H9 (cell line): ENCODE data around the gene TMEM119. TPM values are rescaled to one million over a fixed set of nuclear protein-coding genes. Genes with fewer than 3 reads are reported as not detected.
A peak's percentile ranks its signal among the peaks of the same experiment; 100 is the strongest.

ENCODE experiments used
- DNase-seq: peaks from one replicate; pipeline ENCODE4 v3.0.0-alpha.2; 2017
- H2AFZ ChIP-seq: one replicate; pipeline ENCODE4 v1.6.1; 2013; ENCODE audit warnings: mild to moderate bottlenecking, low read length, control low read depth, moderate library complexity
- H2AK5ac ChIP-seq: 2 replicates; pipeline ENCODE4 v1.6.1; 2013; ENCODE audit warnings: low read length, control low read depth, mixed read lengths; ENCODE audit not compliant: insufficient read length
- H2BK120ac ChIP-seq: one replicate; pipeline ENCODE4 v1.6.1; 2013; ENCODE audit warnings: low read depth, mild to moderate bottlenecking, low read length, control low read depth, inconsistent platforms; ENCODE audit not compliant: poor library complexity, severe bottlenecking
- H2BK12ac ChIP-seq: 2 replicates; pipeline ENCODE4 v1.6.1; 2013; ENCODE audit warnings: low read length, control low read depth, mixed read lengths, low read depth; ENCODE audit not compliant: insufficient read length
- H2BK15ac ChIP-seq: 2 replicates; pipeline ENCODE4 v1.6.1; 2013; ENCODE audit warnings: low read depth, low read length, control low read depth
- H2BK20ac ChIP-seq: one replicate; pipeline ENCODE4 v1.6.1; 2013; ENCODE audit warnings: low read depth, mild to moderate bottlenecking, low read length, control low read depth, inconsistent platforms; ENCODE audit not compliant: poor library complexity, severe bottlenecking
- H2BK5ac ChIP-seq: 2 replicates; pipeline ENCODE4 v1.6.1; 2013; ENCODE audit warnings: low read length, control low read depth, mixed read lengths; ENCODE audit not compliant: insufficient read length
- H3K14ac ChIP-seq: 2 replicates; pipeline ENCODE4 v1.6.1; 2013; ENCODE audit warnings: low read length, control low read depth; ENCODE audit not compliant: insufficient read depth
- H3K18ac ChIP-seq: 2 replicates; pipeline ENCODE4 v1.6.1; 2013; ENCODE audit warnings: low read depth, mild to moderate bottlenecking, mixed read lengths, low read length, control low read depth; ENCODE audit not compliant: insufficient read length
- H3K23ac ChIP-seq: 2 replicates; pipeline ENCODE4 v1.6.1; 2013; ENCODE audit warnings: low read length, control low read depth, mixed read lengths, low read depth; ENCODE audit not compliant: insufficient read length
- H3K23me2 ChIP-seq: 2 replicates; pipeline ENCODE4 v1.6.1; 2013; ENCODE audit warnings: low read depth, mild to moderate bottlenecking, mixed read lengths, low read length, control low read depth; ENCODE audit not compliant: insufficient read length, poor library complexity, severe bottlenecking
- H3K27ac ChIP-seq: 2 replicates; pipeline ENCODE4 v1.5.1; 2013; ENCODE audit warnings: low read length, control low read depth, mixed read lengths, low read depth; ENCODE audit not compliant: insufficient read length
- H3K27me3 ChIP-seq: 2 replicates; pipeline ENCODE4 v1.6.1; 2013; ENCODE audit warnings: low read length, control low read depth, inconsistent platforms; ENCODE audit not compliant: insufficient read depth
- H3K4ac ChIP-seq: 2 replicates; pipeline ENCODE4 v1.6.1; 2013; ENCODE audit warnings: low read depth, mild to moderate bottlenecking, control low read depth, inconsistent platforms, low read length, moderate library complexity
- H3K4me1 ChIP-seq: 2 replicates; pipeline ENCODE4 v1.6.1; 2013; ENCODE audit warnings: low read length, control low read depth, inconsistent platforms; ENCODE audit not compliant: insufficient read depth
- H3K4me2 ChIP-seq: 2 replicates; pipeline ENCODE4 v1.6.1; 2013; ENCODE audit warnings: low read length, control low read depth, mixed read lengths; ENCODE audit not compliant: insufficient read length, insufficient read depth
- H3K56ac ChIP-seq: 2 replicates; pipeline ENCODE4 v1.6.1; 2013; ENCODE audit warnings: low read depth, mild to moderate bottlenecking, mixed read lengths, low read length, control low read depth; ENCODE audit not compliant: insufficient read length
- H3K79me1 ChIP-seq: 2 replicates; pipeline ENCODE4 v1.6.1; 2013; ENCODE audit warnings: low read depth, mild to moderate bottlenecking, moderate library complexity, low read length, control low read depth, inconsistent platforms; ENCODE audit not compliant: insufficient read depth, poor library complexity, severe bottlenecking
- H3K79me2 ChIP-seq: 2 replicates; pipeline ENCODE4 v1.6.1; 2013; ENCODE audit warnings: low read length, control low read depth, inconsistent platforms; ENCODE audit not compliant: insufficient read depth
- H3K9ac ChIP-seq: 2 replicates; pipeline ENCODE4 v1.6.1; 2013; ENCODE audit warnings: low read length, control low read depth, mixed read lengths; ENCODE audit not compliant: insufficient read length; ENCODE audit errors: extremely low read depth
- H3K9me3 ChIP-seq: one replicate; pipeline ENCODE4 v1.6.1; 2013; ENCODE audit warnings: low read depth, low read length, inconsistent platforms; ENCODE audit not compliant: control insufficient read depth
- H3T11ph ChIP-seq: one replicate; pipeline ENCODE4 v1.6.1; 2013; ENCODE audit warnings: mild to moderate bottlenecking, low read length, control low read depth, inconsistent platforms
- H4K20me1 ChIP-seq: one replicate; pipeline ENCODE4 v1.6.1; 2013; ENCODE audit not compliant: control insufficient read depth, insufficient read length, insufficient read depth
- H4K5ac ChIP-seq: 2 replicates; pipeline ENCODE4 v1.6.1; 2013; ENCODE audit warnings: low read depth, mild to moderate bottlenecking, mixed read lengths, low read length, control low read depth; ENCODE audit not compliant: insufficient read length
- H4K8ac ChIP-seq: replicated peaks from 2 replicates; pipeline ENCODE4 v1.6.1; 2013; ENCODE audit warnings: low read length, control low read depth, mixed read lengths, low read depth; ENCODE audit not compliant: insufficient read length
- H4K91ac ChIP-seq: 2 replicates; pipeline ENCODE4 v1.6.1; 2013; ENCODE audit warnings: low read depth, mild to moderate bottlenecking, moderate library complexity, mixed read lengths, low read length, control low read depth; ENCODE audit not compliant: insufficient read length
- H3K27ac Mint-ChIP-seq, 3 experiments: 2 replicates in 2 of 3; 3 replicates in 1 of 3; pipeline ENCODE4 v1.8.0; 2020 to 2021; ENCODE audit warnings: mixed read lengths in 3 of 3, mild to moderate bottlenecking in 1 of 3, moderate library complexity in 1 of 3
- H3K27me3 Mint-ChIP-seq: 2 replicates; pipeline ENCODE4 v1.8.0; 2021; ENCODE audit warnings: low read depth, mild to moderate bottlenecking, moderate library complexity, mixed read lengths
- H3K36me3 Mint-ChIP-seq, 3 experiments: 2 replicates in 2 of 3; 3 replicates in 1 of 3; pipeline ENCODE4 v1.8.0; 2020 to 2021; ENCODE audit warnings: low read depth in 3 of 3, mixed read lengths in 3 of 3; ENCODE audit not compliant: insufficient read depth in 1 of 3
- H3K4me1 Mint-ChIP-seq, 2 experiments: 2 replicates each; pipeline ENCODE4 v1.8.0; 2020; ENCODE audit warnings: mixed read lengths in 2 of 2
- H3K4me3 Mint-ChIP-seq, 2 experiments: 2 replicates in 1 of 2; 3 replicates in 1 of 2; pipeline ENCODE4 v1.8.0; 2020 to 2021; ENCODE audit warnings: mild to moderate bottlenecking in 2 of 2, mixed read lengths in 2 of 2, moderate library complexity in 1 of 2
- H3K9me3 Mint-ChIP-seq, 2 experiments: 2 replicates in 1 of 2; 3 replicates in 1 of 2; pipeline ENCODE4 v1.8.0; 2020; ENCODE audit warnings: mild to moderate bottlenecking in 2 of 2, mixed read lengths in 2 of 2, moderate library complexity in 1 of 2
- WGBS: extraction: QIAGEN DNeasy Blood & Tissue Kit; methylation state at CpG from one replicate; pipeline ENCODE4 v1.1.7; 2013; ENCODE audit warnings: missing lambda C conversion rate, low lambda C conversion rate, mixed read lengths; ENCODE audit not compliant: insufficient read length; ENCODE audit errors: extremely low coverage; 5-methylcytosine and 5-hydroxymethylcytosine counted together
- total RNA-seq: library from RNA; stranded (reverse); gene quantifications from 2 replicates; pipeline ENCODE4 v1.2.1, GENCODE V29; 2021
- TF ChIP-seq, protein P1 (sequence below): fragments of 200-600 bp; sonication (generic); conservative IDR thresholded peaks from 3 replicates; pipeline ENCODE4 v1.8.0; 2021; ENCODE audit warnings: antibody characterized with exemption, mild to moderate bottlenecking

The TMEM119 gene
- total RNA-seq, 1 experiment from 2014 or later: not detected

DNA sequence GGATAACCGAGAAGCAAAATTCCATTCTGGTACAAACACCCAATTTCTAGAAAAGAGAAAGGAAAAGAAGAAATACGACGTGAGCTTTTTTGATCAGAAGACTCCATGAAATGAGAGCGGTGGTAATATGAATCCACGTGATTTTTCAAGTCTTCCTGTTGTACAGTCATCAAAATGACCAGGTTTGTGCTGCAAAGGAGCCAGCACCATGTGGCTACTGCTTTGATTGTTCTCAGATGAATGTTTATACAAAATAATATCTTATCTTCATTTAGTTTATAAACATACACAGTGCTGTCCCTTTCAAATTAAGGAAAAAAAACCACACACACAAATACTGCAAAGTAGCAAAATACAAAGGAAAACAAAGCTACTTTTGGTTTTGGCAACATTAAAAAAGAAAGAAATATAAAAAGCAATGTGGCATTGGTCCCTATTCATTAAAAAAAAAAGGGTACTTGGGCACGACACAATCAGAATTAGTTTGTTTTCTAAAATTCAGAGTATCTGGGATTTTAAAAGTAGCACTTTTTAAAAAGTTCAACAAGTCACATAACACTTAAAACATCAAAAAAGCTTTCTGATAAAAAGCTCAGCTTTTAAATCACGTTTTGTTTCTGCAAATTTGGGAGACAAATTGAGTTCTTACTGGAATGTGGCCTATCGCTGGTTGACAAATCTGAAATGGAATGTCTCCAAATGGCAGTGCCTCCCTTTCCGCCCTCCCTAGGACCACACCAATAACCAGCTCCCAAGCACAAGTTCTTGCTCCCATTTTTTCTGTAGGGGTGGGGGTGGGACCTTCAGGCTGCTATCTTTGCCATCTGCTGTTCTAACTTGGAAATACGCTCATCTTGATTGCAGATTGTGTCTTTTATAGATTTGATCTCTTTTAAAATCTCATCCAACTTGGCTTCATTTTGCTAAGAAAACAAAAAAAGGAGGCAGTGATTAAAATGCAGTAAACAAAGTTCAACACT, 49.0 kb upstream of the TMEM119 start:
- Histone ChIP-seq H4K91ac (no peak overlapping the region), H3K9ac (no peak overlapping the region), H2BK12ac (no peak overlapping the region), H3T11ph (no peak overlapping the region), H3K23me2 (no peaks in the 10 kb centered on the region), H2AFZ (no peak overlapping the region), H3K4me1 (no peaks in the 10 kb centered on the region; the same call in 1 of the 2 replicates), H3K4me2 (no peak overlapping the region), H3K9me3 (no peaks in the 10 kb centered on the region), H4K8ac (no peak overlapping the region), H3K56ac (no peak overlapping the region), H4K5ac (no peak overlapping the region), H3K4ac (no peak overlapping the region), H3K79me1 (no peaks in the 10 kb centered on the region), H3K27me3 (no peaks in the 10 kb centered on the region), H2BK120ac (no peak overlapping the region), H3K27ac (no peak overlapping the region), H2BK15ac (no peak overlapping the region), H3K23ac (no peak overlapping the region), H2BK20ac (no peak overlapping the region), H2BK5ac (no peak overlapping the region), H4K20me1 (no peaks in the 10 kb centered on the region), H3K79me2 (no peaks in the 10 kb centered on the region), H3K14ac (no peak overlapping the region), H3K18ac (no peak overlapping the region), H2AK5ac (no peak overlapping the region)
- Mint-ChIP-seq H3K27me3 (no peaks in the 10 kb centered on the region), H3K27ac (peak overlapping the region; percentile 40 to 94 (median 58); a peak in 3 of 7 replicates), H3K4me1 (peaks cover 7 to 15% of the 10 kb centered on the region in 2 experiments), H3K36me3 (peaks cover 22 to 78% (median 52%) of the 10 kb centered on the region in 3 experiments; a peak in 6 of 7 replicates), H3K4me3 (no peak overlapping the region), H3K9me3 (no peaks in the 10 kb centered on the region)
- TF ChIP-seq, protein P1, sequence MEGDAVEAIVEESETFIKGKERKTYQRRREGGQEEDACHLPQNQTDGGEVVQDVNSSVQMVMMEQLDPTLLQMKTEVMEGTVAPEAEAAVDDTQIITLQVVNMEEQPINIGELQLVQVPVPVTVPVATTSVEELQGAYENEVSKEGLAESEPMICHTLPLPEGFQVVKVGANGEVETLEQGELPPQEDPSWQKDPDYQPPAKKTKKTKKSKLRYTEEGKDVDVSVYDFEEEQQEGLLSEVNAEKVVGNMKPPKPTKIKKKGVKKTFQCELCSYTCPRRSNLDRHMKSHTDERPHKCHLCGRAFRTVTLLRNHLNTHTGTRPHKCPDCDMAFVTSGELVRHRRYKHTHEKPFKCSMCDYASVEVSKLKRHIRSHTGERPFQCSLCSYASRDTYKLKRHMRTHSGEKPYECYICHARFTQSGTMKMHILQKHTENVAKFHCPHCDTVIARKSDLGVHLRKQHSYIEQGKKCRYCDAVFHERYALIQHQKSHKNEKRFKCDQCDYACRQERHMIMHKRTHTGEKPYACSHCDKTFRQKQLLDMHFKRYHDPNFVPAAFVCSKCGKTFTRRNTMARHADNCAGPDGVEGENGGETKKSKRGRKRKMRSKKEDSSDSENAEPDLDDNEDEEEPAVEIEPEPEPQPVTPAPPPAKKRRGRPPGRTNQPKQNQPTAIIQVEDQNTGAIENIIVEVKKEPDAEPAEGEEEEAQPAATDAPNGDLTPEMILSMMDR: peak; percentile 32; the same call in 2 of the 3 replicates
- no CpG with 5 or more reads among the region's 10 CpGs for WGBS
- peak; percentile 27 for DNase-seq
